B cell (primary cell): ENCODE results near the gene SLC25A29. TPM values are rescaled to one million over a fixed set of nuclear protein-coding genes. Genes with fewer than 3 reads are reported as not detected.

Source experiments
- ATAC-seq: fragments of 200-7000 bp; cut with Tn5 transposase; one replicate; pipeline ENCODE4 v1.10.0; 2021; ENCODE audit warnings: low read depth, mild to moderate bottlenecking, moderate number of reproducible peaks, moderate library complexity
- CTCF ChIA-PET: fragments of 350-600 bp; sonication (Branson Sonifier 250); formaldehyde crosslinking; loops from one replicate; lab custom pipeline; 2021; ENCODE audit warnings: antibody characterized with exemption, inconsistent platforms; lab: Charles Lee
- POLR2A ChIA-PET: fragments of 350-600 bp; sonication (Branson Sonifier 250); formaldehyde crosslinking; loops from one replicate; lab custom pipeline; 2021; ENCODE audit warnings: antibody characterized with exemption; lab: Charles Lee
- DNase-seq: peaks from one replicate; pipeline ENCODE4 v3.0.0; 2013
- H2AFZ ChIP-seq: 2 replicates; pipeline ENCODE4 v1.6.1; 2012; ENCODE audit warnings: mild to moderate bottlenecking, low read depth, low read length; ENCODE audit not compliant: insufficient read depth, poor library complexity, severe bottlenecking
- H3K27ac ChIP-seq, 2 donors: 1 replicate in 1 of 2; 2 replicates in 1 of 2; pipeline ENCODE4 v1.5.1; 2012 to 2013; ENCODE audit warnings: low read length in 2 of 2, mild to moderate bottlenecking in 2 of 2, moderate library complexity in 1 of 2
- H3K27me3 ChIP-seq, 4 experiments: fragments of 200-600 bp in 1 of 4; sonication (generic) in 1 of 4; replicated peaks in 1 of 4; 1 replicate in 2 of 4; 2 replicates in 2 of 4; pipeline versions ENCODE4 v1.6.1 to v1.7.0; 2013 to 2016; ENCODE audit warnings: low read length in 3 of 4, mild to moderate bottlenecking in 2 of 4, mixed read lengths in 1 of 4, moderate library complexity in 1 of 4; ENCODE audit not compliant: insufficient read depth in 4 of 4, control insufficient read depth in 3 of 4; ENCODE audit errors: control extremely low read depth in 1 of 4
- H3K36me3 ChIP-seq, 2 experiments: replicated peaks in 1 of 2; 1 replicate in 1 of 2; 2 replicates in 1 of 2; pipeline versions ENCODE4 v1.6.1 to v1.7.1; 2013; ENCODE audit warnings: low read length in 1 of 2; ENCODE audit not compliant: insufficient read depth in 2 of 2, control insufficient read depth in 1 of 2; ENCODE audit errors: control extremely low read depth in 1 of 2, extremely low read depth in 1 of 2
- H3K4me1 ChIP-seq, 2 donors: fragments of 200-600 bp in 1 of 2; sonication (generic) in 1 of 2; 1 replicate in 1 of 2; 2 replicates in 1 of 2; pipeline versions ENCODE4 v1.5.1 to v1.6.1; 2013 to 2017; ENCODE audit warnings: low read length in 2 of 2; ENCODE audit not compliant: control insufficient read depth in 2 of 2, insufficient read depth in 2 of 2
- H3K4me2 ChIP-seq: replicated peaks from 2 replicates; pipeline ENCODE3; 2012; ENCODE audit warnings: mild to moderate bottlenecking, low read depth, low read length; ENCODE audit not compliant: poor library complexity, severe bottlenecking
- H3K4me3 ChIP-seq, 5 experiments: fragments of 200-600 bp in 1 of 5; sonication (generic) in 1 of 5; 1 replicate in 3 of 5; 2 replicates in 2 of 5; pipeline versions ENCODE4 v1.5.1 to v1.7.0; 2011 to 2016; ENCODE audit warnings: low read length in 4 of 5, mild to moderate bottlenecking in 4 of 5, low read depth in 2 of 5, control low read depth in 1 of 5, moderate library complexity in 1 of 5; ENCODE audit not compliant: insufficient read depth in 1 of 5; ENCODE audit errors: control extremely low read depth in 1 of 5, extremely low read depth in 1 of 5
- H3K79me2 ChIP-seq: fragments of 200-600 bp; sonication (generic); one replicate; pipeline ENCODE4 v1.6.0; 2016; ENCODE audit warnings: low read length; ENCODE audit not compliant: control insufficient read depth, insufficient read depth
- H3K9ac ChIP-seq: fragments of 200-600 bp; sonication (generic); 2 replicates; pipeline ENCODE4 v1.6.1; 2017; ENCODE audit warnings: mild to moderate bottlenecking, low read length, moderate library complexity
- H3K9me3 ChIP-seq, 3 donors: one replicate each; pipeline versions ENCODE4 v1.6.1 to v1.7.1; 2013; ENCODE audit warnings: low read length in 2 of 3; ENCODE audit not compliant: control insufficient read depth in 2 of 3, insufficient read depth in 1 of 3; ENCODE audit errors: control extremely low read depth in 1 of 3
- H4K20me1 ChIP-seq: 2 replicates; pipeline ENCODE4 v1.6.0; 2012; ENCODE audit warnings: mild to moderate bottlenecking, low read length; ENCODE audit not compliant: insufficient read depth, control insufficient read depth, poor library complexity, severe bottlenecking
- H3K27ac Mint-ChIP-seq: one replicate; pipeline ENCODE4 v1.8.0; 2021; ENCODE audit warnings: mixed read lengths
- H3K27me3 Mint-ChIP-seq: one replicate; pipeline ENCODE4 v1.8.0; 2021; ENCODE audit warnings: mixed read lengths
- H3K4me1 Mint-ChIP-seq: one replicate; pipeline ENCODE4 v1.8.0; 2021; ENCODE audit warnings: mixed read lengths
- H3K4me3 Mint-ChIP-seq: one replicate; pipeline ENCODE4 v1.8.0; 2021; ENCODE audit warnings: mixed read lengths
- H3K9me3 Mint-ChIP-seq: one replicate; pipeline ENCODE4 v1.8.0; 2022; ENCODE audit warnings: mixed read lengths; ENCODE audit not compliant: insufficient read depth
- CTCF ChIP-seq: fragments of 200-600 bp; IDR thresholded peaks from one replicate; pipeline ENCODE4 v1.8.0; 2022; ENCODE audit warnings: antibody characterized with exemption, mild to moderate bottlenecking
- EZH2 ChIP-seq: IDR thresholded peaks from 2 replicates; pipeline ENCODE4 v1.6.1; 2012; ENCODE audit warnings: borderline replicate concordance, low read depth, mild to moderate bottlenecking, moderate library complexity, low read length; ENCODE audit not compliant: insufficient read depth, poor library complexity, severe bottlenecking
- WGBS: methylation state at CpG from one replicate; pipeline ENCODE4 v1.1.5; 2013; ENCODE audit warnings: missing lambda C conversion rate; ENCODE audit not compliant: insufficient coverage; 5-methylcytosine and 5-hydroxymethylcytosine counted together
- intact Hi-C: fragments of 100-400 bp; cut with micrococcal nuclease; formaldehyde crosslinking; loops from one replicate; pipeline ENCODE4 v1.10.0; 2022
- polyA plus RNA-seq: library from polyadenylated mRNA; depleted of rRNA; stranded (reverse); fragments of >200 nt; gene quantifications from 2 replicates; pipeline ENCODE4 v1.2.3, GENCODE V29; 2012
- total RNA-seq, 2 donors: library from RNA; stranded (reverse); fragments of 120-200 nt in 1 of 2; gene quantifications; 1 replicate in 1 of 2; 2 replicates in 1 of 2; pipeline versions ENCODE4 v1.2.3 to v1.2.4, GENCODE V29; 2013 to 2022

Gene SLC25A29
- total and polyA plus RNA-seq, 2 donors (not counting 1 experiment from before 2014, with no cell fraction given): 15.1 to 99.9 TPM

GRCh38 chr14:100279133-100279532 lies 27.1 kb downstream of the SLC25A29 start:
- Mint-ChIP-seq H3K27ac (peak overlapping the region; percentile 1), H3K4me3 (no peak overlapping the region), H3K4me1 (peaks cover 19% of the 10 kb centered on the region), H3K27me3 (no peaks in the 10 kb centered on the region), H3K9me3 (no peaks in the 10 kb centered on the region)
- Histone ChIP-seq H3K27me3 (no peaks in the 10 kb centered on the region), H3K9ac (no peak overlapping the region), H3K4me2 (peak overlapping the region; percentile 23), H3K27ac (peak overlapping the region in 1 of 2 donors; percentile 54), H3K4me3 (no peak overlapping the region), H3K36me3 (peaks cover 15 to 44% of the 10 kb centered on the region in 2 experiments), H4K20me1 (peaks cover 33% of the 10 kb centered on the region), H2AFZ (no peak overlapping the region), H3K4me1 (peaks cover 7 to 9% of the 10 kb centered on the region in 2 donors), H3K79me2 (peaks cover 62% of the 10 kb centered on the region), H3K9me3 (no peaks in the 10 kb centered on the region)
- 100% methylated on average over 1 of the region's 2 CpGs for WGBS
- intact Hi-C loops: no loop called here
- ATAC-seq: no peak
- no peak for TF ChIP-seq EZH2
- TF ChIP-seq CTCF: no peak
- ChIA-PET POLR2A (interaction anchor here (0.6 kb wide), 1 partner anchor 32 kb away, joined by 4 read pairs; no protein-coding TSS in a partner anchor), CTCF (interaction anchor here (0.8 to 1.9 kb wide), 10 partner anchors 9 to 296 kb away, joined by 3 to 6 read pairs (median 3); a partner anchor contains a TSS)
- DNase-seq: no peak

GRCh38 chr14:100278702-100279101 lies 27.5 kb downstream of the SLC25A29 start:
- Mint-ChIP-seq H3K27me3 (no peaks in the 10 kb centered on the region), H3K4me3 (no peak overlapping the region), H3K4me1 (peaks cover 20% of the 10 kb centered on the region), H3K27ac (peak overlapping the region; percentile 1), H3K9me3 (no peaks in the 10 kb centered on the region)
- intact Hi-C loops: no loop called here
- Histone ChIP-seq H3K4me3 (no peak overlapping the region), H3K27me3 (no peaks in the 10 kb centered on the region), H3K27ac (peak overlapping the region in 1 of 2 donors; percentile 54), H3K9me3 (no peaks in the 10 kb centered on the region), H3K9ac (no peak overlapping the region), H4K20me1 (peaks cover 35% of the 10 kb centered on the region), H2AFZ (no peak overlapping the region), H3K36me3 (peaks cover 17 to 44% of the 10 kb centered on the region in 2 experiments), H3K79me2 (peaks cover 63% of the 10 kb centered on the region), H3K4me1 (peaks cover 7 to 9% of the 10 kb centered on the region in 2 donors), H3K4me2 (peak overlapping the region; percentile 23)
- DNase-seq (no peak), ATAC-seq (peak; percentile 63)
- ChIA-PET CTCF (interaction anchor here (0.6 to 1.9 kb wide), 13 partner anchors 9 to 295 kb away, joined by 3 to 6 read pairs (median 4); a partner anchor contains a TSS), POLR2A (interaction anchor here (0.6 kb wide), 1 partner anchor 31 kb away, joined by 4 read pairs; no protein-coding TSS in a partner anchor)
- WGBS: 39% methylated on average over 7 of the region's 8 CpGs
- no peak for TF ChIP-seq EZH2
- TF ChIP-seq CTCF: peak; percentile 8
